Sigmoid colon (tissue), 4 donors: Measurements from ENCODE around the gene WNT2B.

ENCODE experiments used
- CTCF ChIP-seq, 4 experiments: fragments of 450-650 bp in 3 of 4; fragments of 200-600 bp in 1 of 4; IDR thresholded peaks; one replicate each; pipeline ENCODE4 v1.5.1; 2016 to 2019; ENCODE audit warnings: antibody characterized with exemption in 4 of 4, mild to moderate bottlenecking in 3 of 4, moderate library complexity in 2 of 4
- EP300 ChIP-seq, 4 donors: sonication (generic); formaldehyde crosslinking; IDR thresholded peaks; one replicate each; pipeline ENCODE4 v1.6.1; 2017; ENCODE audit warnings: antibody characterized with exemption in 4 of 4
- POLR2A ChIP-seq, 2 donors: fragments of 450-650 bp; IDR thresholded peaks; one replicate each; pipeline ENCODE4 v1.6.1; 2016; ENCODE audit warnings: antibody characterized with exemption in 2 of 2, mild to moderate bottlenecking in 2 of 2, moderate library complexity in 2 of 2
- POLR2AphosphoS5 ChIP-seq, 4 donors: sonication (generic); formaldehyde crosslinking; IDR thresholded peaks; one replicate each; pipeline ENCODE4 v1.6.1; 2017; ENCODE audit warnings: antibody characterized with exemption in 4 of 4

GRCh38 chr1:112501810-112502641, 6.7 kb upstream of the WNT2B start:
- TF ChIP-seq POLR2AphosphoS5 (IDR thresholded peaks at IDR 0.05) (no peak), POLR2A (IDR thresholded peaks at IDR 0.05) (no peak), CTCF (IDR thresholded peaks at IDR 0.05) (peak; percentile 33 to 64 (median 58)), EP300 (IDR thresholded peaks at IDR 0.05) (no peak)
